GM13977 (cell line): ENCODE results near the gene ZNF280D.
A peak's percentile ranks its signal among the peaks of the same experiment; 100 is the strongest.
"Not testable (repeated sequence)": the region's sequence is repeated elsewhere in the genome, so short reads cannot be mapped to it uniquely, and the experiment has no call there.

Experiments used
- DNase-seq: peaks from one replicate; pipeline ENCODE4 v3.0.0; 2012; ENCODE audit warnings: low spot score
- in situ Hi-C: fragments of 300-500 bp; cut with MboI; formaldehyde crosslinking; loops from one replicate; pipeline ENCODE4 v1.12.0; 2022; ENCODE audit warnings: low sequenced_read_pairs, low pct_unique_long_range_greater_than_20kb, mixed read lengths, inconsistent platforms; ENCODE audit not compliant: unreplicated experiment
- TF ChIP-seq, protein P1 (sequence below): IDR thresholded peaks from 2 replicates; pipeline ENCODE4 v1.5.1; 2012; ENCODE audit warnings: mild to moderate bottlenecking, control low read depth; ENCODE audit not compliant: insufficient read depth; ENCODE audit errors: extremely low read depth, missing control alignments

The ZNF280D gene

DNA sequence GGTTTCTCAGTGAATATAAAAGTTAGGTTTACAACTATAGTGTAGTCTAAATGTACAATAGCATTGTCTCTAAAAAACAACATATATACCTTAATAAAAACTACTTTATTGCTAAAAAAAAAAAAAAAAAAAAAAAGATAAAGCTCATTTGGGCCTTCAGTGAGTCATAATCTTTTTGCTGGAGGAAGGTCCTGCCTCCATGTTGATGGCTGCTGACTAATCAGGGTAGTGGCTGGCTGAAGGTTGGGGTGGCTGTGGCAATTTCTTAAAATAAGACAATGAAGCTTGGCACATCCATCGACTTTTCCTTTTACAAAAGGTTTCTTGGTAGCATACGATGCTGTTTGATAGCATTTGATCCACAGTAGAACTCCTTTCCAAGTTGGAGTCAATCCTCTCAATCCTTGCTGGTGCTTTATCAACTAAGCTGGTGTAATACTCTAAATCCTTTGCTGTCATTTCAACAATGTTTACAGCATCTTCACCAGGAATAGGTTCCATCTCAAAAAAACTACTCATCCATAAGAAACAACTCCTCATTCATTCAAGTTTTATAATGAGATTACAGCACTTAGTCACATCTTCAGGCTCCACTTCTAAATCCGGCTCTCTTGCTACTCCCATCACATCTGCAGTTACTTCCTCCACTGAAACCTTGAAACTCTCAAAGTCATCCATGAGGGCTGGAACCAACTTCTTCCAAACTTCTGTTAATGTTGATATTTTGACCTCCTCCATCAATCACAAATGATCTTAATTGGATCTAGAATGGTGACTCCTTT lies 13.3 kb downstream of the ZNF280D start:
- in situ Hi-C loops: no loop called here
- TF ChIP-seq, protein P1, sequence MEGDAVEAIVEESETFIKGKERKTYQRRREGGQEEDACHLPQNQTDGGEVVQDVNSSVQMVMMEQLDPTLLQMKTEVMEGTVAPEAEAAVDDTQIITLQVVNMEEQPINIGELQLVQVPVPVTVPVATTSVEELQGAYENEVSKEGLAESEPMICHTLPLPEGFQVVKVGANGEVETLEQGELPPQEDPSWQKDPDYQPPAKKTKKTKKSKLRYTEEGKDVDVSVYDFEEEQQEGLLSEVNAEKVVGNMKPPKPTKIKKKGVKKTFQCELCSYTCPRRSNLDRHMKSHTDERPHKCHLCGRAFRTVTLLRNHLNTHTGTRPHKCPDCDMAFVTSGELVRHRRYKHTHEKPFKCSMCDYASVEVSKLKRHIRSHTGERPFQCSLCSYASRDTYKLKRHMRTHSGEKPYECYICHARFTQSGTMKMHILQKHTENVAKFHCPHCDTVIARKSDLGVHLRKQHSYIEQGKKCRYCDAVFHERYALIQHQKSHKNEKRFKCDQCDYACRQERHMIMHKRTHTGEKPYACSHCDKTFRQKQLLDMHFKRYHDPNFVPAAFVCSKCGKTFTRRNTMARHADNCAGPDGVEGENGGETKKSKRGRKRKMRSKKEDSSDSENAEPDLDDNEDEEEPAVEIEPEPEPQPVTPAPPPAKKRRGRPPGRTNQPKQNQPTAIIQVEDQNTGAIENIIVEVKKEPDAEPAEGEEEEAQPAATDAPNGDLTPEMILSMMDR: no peak
- DNase-seq: no peak

DNA sequence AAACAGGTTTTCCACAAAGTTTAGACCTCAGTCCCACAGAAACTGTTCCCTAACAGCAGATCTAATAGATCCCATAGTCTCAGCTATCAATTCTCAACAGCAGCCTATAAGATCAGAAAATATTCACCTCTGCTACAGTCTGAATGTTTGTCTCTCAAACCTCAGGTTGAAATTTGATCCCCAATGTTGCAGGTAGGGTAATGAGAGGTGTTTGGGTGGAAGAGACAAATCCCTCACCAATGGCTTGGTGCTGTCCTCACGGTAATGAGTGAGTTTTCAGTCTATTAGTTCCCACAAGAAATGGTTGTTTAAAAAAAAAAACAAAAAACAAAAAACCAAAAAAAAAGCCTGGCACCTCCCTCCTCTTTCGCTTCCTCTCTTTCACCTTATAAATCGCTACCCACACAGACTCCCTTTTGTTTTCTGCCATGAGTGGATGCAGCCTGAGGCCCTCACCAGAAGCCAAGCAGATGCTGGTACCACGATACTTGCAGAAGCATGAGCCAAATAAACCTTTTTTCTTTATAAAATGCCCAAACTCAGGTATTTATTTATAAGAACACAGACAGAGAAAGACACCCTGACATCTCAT lies 14.2 kb downstream of the ZNF280D start:
- TF ChIP-seq, protein P1: no peak
- DNase-seq: no peak
- in situ Hi-C loops: no loop called here

DNA sequence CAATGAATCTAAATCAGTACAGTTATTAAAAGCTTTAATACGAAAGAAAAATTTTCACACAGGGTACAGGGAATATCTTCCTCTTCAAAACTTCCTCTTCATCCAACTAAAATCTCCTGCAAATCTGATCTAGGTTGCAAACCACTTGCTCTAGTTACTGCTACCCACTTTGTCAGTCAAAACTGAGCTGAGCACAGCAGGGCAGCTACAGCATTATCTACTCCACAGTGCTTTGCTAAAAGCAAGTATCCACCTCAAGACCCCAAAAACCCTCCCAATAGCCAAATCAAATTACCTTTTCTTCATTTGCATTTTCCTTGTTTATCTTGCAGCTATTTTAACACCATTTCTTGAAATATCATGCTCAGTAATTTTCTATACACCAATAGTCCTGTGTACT lies 14.7 kb downstream of the ZNF280D start:
- in situ Hi-C loops: no loop called here
- DNase-seq: no peak
- TF ChIP-seq, protein P1: no peak

DNA sequence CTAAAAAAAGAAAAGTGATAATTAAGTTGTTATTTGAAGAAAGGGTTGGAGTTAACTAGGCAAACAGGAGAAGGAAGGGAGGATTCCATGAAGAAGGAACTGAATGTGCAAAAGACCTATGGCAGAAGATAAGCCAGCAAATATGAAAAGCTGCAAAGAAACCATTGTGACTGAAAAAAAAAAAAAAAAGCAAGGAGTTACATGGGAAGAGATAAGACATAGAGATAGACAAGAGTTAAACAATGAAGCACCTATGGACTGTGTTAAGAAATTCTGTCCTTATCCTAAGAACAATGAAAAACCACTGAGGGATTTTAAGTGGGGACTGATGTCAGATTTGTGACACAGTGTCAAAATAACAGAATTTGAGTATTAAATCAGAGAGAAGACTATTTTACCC lies 17.0 kb downstream of the ZNF280D start:
- in situ Hi-C loops: no loop called here
- TF ChIP-seq, protein P1: no peak

DNA sequence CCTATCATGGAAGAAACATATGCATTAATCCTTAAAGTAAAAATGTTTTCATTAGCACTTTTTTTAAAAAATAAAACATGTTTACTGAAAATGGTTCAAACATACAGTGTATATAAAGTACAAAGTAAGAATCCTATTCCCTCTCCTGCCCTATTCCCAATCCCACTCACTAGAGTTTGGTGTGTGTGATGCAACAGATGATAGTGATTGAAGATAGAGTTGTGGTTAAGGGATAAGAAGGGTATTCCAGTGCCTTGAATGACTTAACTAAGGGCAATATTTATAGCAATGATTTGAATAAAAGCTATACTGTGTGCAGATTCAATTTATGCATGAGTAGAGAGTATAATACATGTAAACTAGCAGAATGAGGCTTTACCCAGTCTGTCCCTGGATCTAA lies 18.1 kb downstream of the ZNF280D start:
- no peak for DNase-seq
- TF ChIP-seq, protein P1: no peak
- in situ Hi-C loops: no loop called here

More for the DNA sequence above, 17.0 kb downstream of the ZNF280D start:
- DNase-seq: no peak

DNA sequence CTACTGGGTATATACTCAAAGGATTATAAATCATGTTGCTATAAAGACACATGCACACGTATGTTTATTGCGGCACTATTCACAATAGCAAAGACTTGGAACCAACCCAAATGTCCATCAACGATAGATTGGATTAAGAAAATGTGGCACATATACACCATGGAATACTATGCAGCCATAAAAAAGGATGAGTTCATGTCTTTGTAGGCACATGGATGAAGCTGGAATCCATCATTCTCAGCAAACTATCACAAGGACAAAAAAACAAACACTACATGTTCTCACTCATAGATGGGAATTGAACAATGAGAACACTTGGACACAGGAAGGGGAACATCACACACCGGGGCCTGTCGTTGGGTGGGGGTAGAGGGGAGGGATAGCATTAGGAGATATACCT lies 23.8 kb downstream of the ZNF280D start:
- DNase-seq, in situ Hi-C loops: not testable (repeated sequence)

DNA sequence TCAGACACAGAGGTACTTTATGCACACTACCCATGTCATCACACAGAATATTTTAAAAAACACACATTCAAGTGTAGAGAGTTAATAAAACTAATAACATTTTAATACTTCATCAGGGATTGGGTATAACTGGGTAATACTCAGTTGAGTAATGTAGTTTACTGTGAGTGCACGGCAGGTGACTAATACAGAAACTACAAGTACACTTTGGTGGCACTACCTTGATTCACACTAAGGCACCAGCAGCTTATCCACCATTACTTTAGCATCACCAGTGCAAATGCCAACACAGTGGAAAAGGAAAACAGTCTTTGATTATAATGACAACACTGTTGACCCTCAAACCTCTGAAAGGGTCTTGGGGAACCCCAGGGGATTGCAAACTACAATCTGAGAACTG lies 33.6 kb downstream of the ZNF280D start:
- peak; percentile 9 for DNase-seq
- in situ Hi-C loops: no loop called here
- TF ChIP-seq, protein P1: no peak
